CD14-positive monocyte (primary cell): Measurements from ENCODE around the gene TNN. TPM values are rescaled to one million over a fixed set of nuclear protein-coding genes. Genes with fewer than 3 reads are reported as not detected.

Experiments used
- DNase-seq, 3 donors: peaks; one replicate each; pipeline ENCODE4 v3.0.0-alpha.2; 2011 to 2022
- H2AFZ ChIP-seq: 2 replicates; pipeline ENCODE4 v1.6.0; 2012; ENCODE audit warnings: mild to moderate bottlenecking, low read depth, low read length, inconsistent platforms; ENCODE audit not compliant: insufficient read depth, poor library complexity, severe bottlenecking
- H3K27ac ChIP-seq, 2 donors: 1 replicate in 1 of 2; 2 replicates in 1 of 2; pipeline ENCODE4 v1.5.1; 2012 to 2013; ENCODE audit warnings: low read length in 2 of 2, control low read depth in 1 of 2, inconsistent platforms in 1 of 2, low read depth in 1 of 2, mild to moderate bottlenecking in 1 of 2
- H3K27me3 ChIP-seq, 2 donors: one replicate each; pipeline versions ENCODE4 v1.6.0 to v1.6.1; 2011 to 2013; ENCODE audit warnings: low read length in 2 of 2; ENCODE audit not compliant: control insufficient read depth in 2 of 2, insufficient read depth in 2 of 2
- H3K36me3 ChIP-seq, 2 donors: replicated peaks in 1 of 2; 1 replicate in 1 of 2; 2 replicates in 1 of 2; pipeline versions ENCODE4 v1.5.1 to v1.6.1; 2012 to 2013; ENCODE audit warnings: low read length in 2 of 2, control low read depth in 1 of 2, inconsistent platforms in 1 of 2, mild to moderate bottlenecking in 1 of 2; ENCODE audit not compliant: insufficient read depth in 2 of 2, control insufficient read depth in 1 of 2
- H3K4me1 ChIP-seq, 2 donors: 1 replicate in 1 of 2; 2 replicates in 1 of 2; pipeline versions ENCODE4 v1.5.1 to v1.6.1; 2012 to 2013; ENCODE audit warnings: low read length in 2 of 2, control low read depth in 1 of 2, inconsistent platforms in 1 of 2, mild to moderate bottlenecking in 1 of 2, moderate library complexity in 1 of 2; ENCODE audit not compliant: insufficient read depth in 2 of 2, control insufficient read depth in 1 of 2
- H3K4me2 ChIP-seq: replicated peaks from 2 replicates; pipeline ENCODE3; 2012; ENCODE audit warnings: low read length, moderate library complexity, mild to moderate bottlenecking; ENCODE audit not compliant: poor library complexity, severe bottlenecking; ENCODE audit errors: extremely low read depth
- H3K4me3 ChIP-seq, 3 experiments: fragments of 200-600 bp in 1 of 3; sonication (generic) in 1 of 3; replicated peaks in 1 of 3; 1 replicate in 2 of 3; 2 replicates in 1 of 3; pipeline ENCODE4 v1.5.1; 2011 to 2013; ENCODE audit warnings: low read length in 3 of 3, mild to moderate bottlenecking in 3 of 3, control low read depth in 2 of 3, low read depth in 2 of 3, inconsistent platforms in 1 of 3, moderate library complexity in 1 of 3
- H3K79me2 ChIP-seq: 2 replicates; pipeline ENCODE4 v1.6.0; 2012; ENCODE audit warnings: mild to moderate bottlenecking, control low read depth, inconsistent platforms, low read length, moderate library complexity; ENCODE audit not compliant: insufficient read depth
- H3K9ac ChIP-seq: 2 replicates; pipeline ENCODE4 v1.6.0; 2017; ENCODE audit warnings: low read length, mild to moderate bottlenecking; ENCODE audit not compliant: insufficient read depth, poor library complexity, severe bottlenecking
- H3K9me3 ChIP-seq, 2 donors: replicated peaks in 1 of 2; 1 replicate in 1 of 2; 2 replicates in 1 of 2; pipeline versions ENCODE4 v1.5.1 to v1.6.1; 2012 to 2013; ENCODE audit warnings: low read length in 2 of 2, control low read depth in 1 of 2; ENCODE audit not compliant: control insufficient read depth in 1 of 2, insufficient read depth in 1 of 2
- H4K20me1 ChIP-seq: 2 replicates; pipeline ENCODE4 v1.6.0; 2012; ENCODE audit warnings: mild to moderate bottlenecking, low read length, control low read depth, moderate library complexity; ENCODE audit not compliant: insufficient read depth
- H3K27ac Mint-ChIP-seq, 7 donors: one replicate each; pipeline ENCODE4 v1.8.0; 2020; ENCODE audit warnings: mild to moderate bottlenecking in 7 of 7, mixed read lengths in 7 of 7, moderate library complexity in 6 of 7, inconsistent platforms in 2 of 7
- H3K27me3 Mint-ChIP-seq, 3 donors: one replicate each; pipeline ENCODE4 v1.8.0; 2021 to 2022; ENCODE audit warnings: low read depth in 3 of 3, mild to moderate bottlenecking in 3 of 3, mixed read lengths in 3 of 3, moderate library complexity in 3 of 3, inconsistent platforms in 1 of 3
- H3K36me3 Mint-ChIP-seq, 2 donors: one replicate each; pipeline ENCODE4 v1.8.0; 2020; ENCODE audit warnings: mixed read lengths in 2 of 2, inconsistent platforms in 1 of 2, mild to moderate bottlenecking in 1 of 2
- H3K4me1 Mint-ChIP-seq: one replicate; pipeline ENCODE4 v1.8.0; 2020; ENCODE audit warnings: mild to moderate bottlenecking, mixed read lengths
- H3K4me3 Mint-ChIP-seq, 2 donors: one replicate each; pipeline ENCODE4 v1.8.0; 2020; ENCODE audit warnings: mild to moderate bottlenecking in 2 of 2, mixed read lengths in 2 of 2, moderate library complexity in 1 of 2
- H3K9me3 Mint-ChIP-seq, 7 donors: one replicate each; pipeline ENCODE4 v1.8.0; 2020 to 2022; ENCODE audit warnings: mixed read lengths in 7 of 7, mild to moderate bottlenecking in 6 of 7, moderate library complexity in 6 of 7, inconsistent platforms in 2 of 7
- WGBS: methylation state at CpG from one replicate; pipeline ENCODE4 v1.1.5; 2013; ENCODE audit warnings: missing lambda C conversion rate; ENCODE audit not compliant: insufficient coverage; 5-methylcytosine and 5-hydroxymethylcytosine counted together
- intact Hi-C, 2 donors: fragments of 100-400 bp; cut with micrococcal nuclease; formaldehyde crosslinking; loops; one replicate each; pipeline versions ENCODE4 v1.15.0 to v1.15.1; 2023
- polyA plus RNA-seq, 3 donors: library from polyadenylated mRNA; depleted of rRNA in 1 of 3; unstranded in 2 of 3; stranded (reverse) in 1 of 3; fragments of 300-500 nt in 2 of 3; fragments of >200 nt in 1 of 3; fragmentation: Illumina TruSeq in 2 of 3; gene quantifications; 1 replicate in 2 of 3; 2 replicates in 1 of 3; pipeline ENCODE4 v1.2.3, GENCODE V29; 2012 to 2021
- TF ChIP-seq, protein P1 (sequence below): fragments of 200-600 bp; IDR thresholded peaks from one replicate; pipeline ENCODE4 v1.8.0; 2022; ENCODE audit warnings: antibody characterized with exemption, mild to moderate bottlenecking

The TNN gene
- polyA plus RNA-seq, 3 donors, result not detected

DNA sequence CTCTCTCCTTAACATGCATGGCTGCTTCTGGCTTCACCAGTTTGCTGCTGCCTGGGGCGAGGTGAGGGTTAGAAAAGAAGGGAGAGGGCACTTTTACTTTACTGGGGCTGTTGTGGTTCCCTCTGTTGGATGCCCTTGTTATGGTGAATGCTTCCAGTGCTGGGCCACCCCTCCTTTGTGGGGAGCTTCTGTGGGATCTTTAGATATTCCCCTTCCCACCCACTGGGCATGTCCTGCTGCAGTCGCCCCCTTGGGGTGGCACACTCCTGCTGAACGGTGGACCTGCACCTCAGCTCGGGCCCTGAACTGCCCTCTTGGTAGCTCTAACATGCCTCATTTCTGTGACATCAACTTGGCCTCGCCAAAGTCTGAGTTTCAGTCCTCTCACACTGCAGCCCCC lies 6.0 kb downstream of the TNN start:
- TF ChIP-seq, protein P1, sequence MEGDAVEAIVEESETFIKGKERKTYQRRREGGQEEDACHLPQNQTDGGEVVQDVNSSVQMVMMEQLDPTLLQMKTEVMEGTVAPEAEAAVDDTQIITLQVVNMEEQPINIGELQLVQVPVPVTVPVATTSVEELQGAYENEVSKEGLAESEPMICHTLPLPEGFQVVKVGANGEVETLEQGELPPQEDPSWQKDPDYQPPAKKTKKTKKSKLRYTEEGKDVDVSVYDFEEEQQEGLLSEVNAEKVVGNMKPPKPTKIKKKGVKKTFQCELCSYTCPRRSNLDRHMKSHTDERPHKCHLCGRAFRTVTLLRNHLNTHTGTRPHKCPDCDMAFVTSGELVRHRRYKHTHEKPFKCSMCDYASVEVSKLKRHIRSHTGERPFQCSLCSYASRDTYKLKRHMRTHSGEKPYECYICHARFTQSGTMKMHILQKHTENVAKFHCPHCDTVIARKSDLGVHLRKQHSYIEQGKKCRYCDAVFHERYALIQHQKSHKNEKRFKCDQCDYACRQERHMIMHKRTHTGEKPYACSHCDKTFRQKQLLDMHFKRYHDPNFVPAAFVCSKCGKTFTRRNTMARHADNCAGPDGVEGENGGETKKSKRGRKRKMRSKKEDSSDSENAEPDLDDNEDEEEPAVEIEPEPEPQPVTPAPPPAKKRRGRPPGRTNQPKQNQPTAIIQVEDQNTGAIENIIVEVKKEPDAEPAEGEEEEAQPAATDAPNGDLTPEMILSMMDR, result peak; percentile 10
- no peaks in the 10 kb centered on the region for H4K20me1 ChIP-seq
- no peaks in the 10 kb centered on the region for H3K36me3 ChIP-seq
- Mint-ChIP-seq H3K27ac (peak overlapping the region in 3 of 7 donors; percentile 10 to 75 (median 65)), H3K27me3 (peaks cover 0 to 3% (median 2%) of the 10 kb centered on the region in 3 donors), H3K36me3 (no peaks in the 10 kb centered on the region), H3K4me1 (peaks cover 51% of the 10 kb centered on the region), H3K9me3 (no peaks in the 10 kb centered on the region), H3K4me3 (peak overlapping the region in 1 of 2 donors; percentile 90)
- intact Hi-C loops, result no loop called here
- H2AFZ ChIP-seq, result peak overlapping the region; percentile 25
- H3K79me2 ChIP-seq, result no peaks in the 10 kb centered on the region
- DNase-seq, result no peak
- H3K4me3 ChIP-seq, result peak overlapping the region in 1 of 3 experiments; percentile 58
- no peaks in the 10 kb centered on the region for H3K27me3 ChIP-seq
- H3K9ac ChIP-seq, result no peak overlapping the region
- H3K4me2 ChIP-seq, result peak overlapping the region; percentile 61
- H3K9me3 ChIP-seq, result no peaks in the 10 kb centered on the region
- peaks cover 28 to 32% of the 10 kb centered on the region in 2 donors for H3K4me1 ChIP-seq
- 70% methylated on average over 4 of the region's 5 CpGs for WGBS
- H3K27ac ChIP-seq, result no peak overlapping the region

DNA sequence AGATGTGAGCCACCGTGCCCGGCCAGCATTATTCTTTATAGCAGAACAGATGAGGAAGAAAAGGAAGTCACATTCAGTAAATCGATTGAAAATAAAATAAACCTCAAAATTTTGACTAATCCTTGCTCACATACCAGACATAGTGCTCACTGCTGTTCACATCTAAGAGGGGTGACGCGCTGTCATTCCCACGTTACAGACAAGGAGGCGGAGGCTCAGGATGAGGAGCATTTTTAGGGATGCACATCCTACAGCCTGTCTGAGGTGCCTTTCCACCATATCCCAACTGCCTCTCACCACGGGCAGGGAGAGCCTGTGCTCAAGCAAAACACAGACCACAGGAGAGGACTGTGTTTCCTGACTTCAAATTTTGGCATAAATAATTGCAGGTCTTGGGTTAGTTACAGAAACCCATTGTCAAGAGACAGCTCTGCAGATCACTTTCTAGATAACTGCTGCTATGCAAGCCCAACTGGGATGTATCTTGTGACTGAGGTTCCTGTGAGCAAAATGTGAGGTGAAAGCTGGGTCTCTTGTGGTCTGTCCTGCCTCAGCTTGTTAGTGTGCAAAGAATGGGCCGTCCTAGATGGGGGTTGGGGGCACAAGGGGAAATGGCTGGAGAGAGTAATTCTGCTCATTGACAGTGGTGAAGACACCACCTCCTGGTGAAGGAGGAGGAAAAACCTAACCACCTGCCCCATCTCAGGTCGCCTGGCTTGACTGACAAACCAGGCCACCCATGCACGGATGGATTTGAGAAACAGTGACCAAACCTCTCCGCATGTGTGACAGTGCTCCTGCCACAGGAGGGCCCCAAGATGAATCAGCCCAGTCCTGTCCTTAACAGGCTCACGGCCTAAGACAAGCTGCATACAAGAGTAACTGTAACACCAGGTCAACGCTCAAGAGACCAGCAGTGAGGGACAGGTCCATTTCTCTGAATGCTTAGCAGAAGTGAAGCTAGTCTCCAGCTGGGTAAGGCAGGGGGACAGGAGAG lies 8.2 kb downstream of the TNN start:
- Mint-ChIP-seq H3K9me3 (peaks cover 0 to 1% (median 0%) of the 10 kb centered on the region in 7 donors), H3K36me3 (no peaks in the 10 kb centered on the region), H3K27me3 (peaks cover 2 to 3% (median 2%) of the 10 kb centered on the region in 3 donors), H3K4me1 (peaks cover 46% of the 10 kb centered on the region), H3K4me3 (no peak overlapping the region), H3K27ac (peak overlapping the region in 1 of 7 donors; percentile 64)
- no peak overlapping the region for H3K4me3 ChIP-seq
- WGBS, result 34% methylated on average over 5 of the region's 14 CpGs
- intact Hi-C loops, result no loop called here
- no peaks in the 10 kb centered on the region for H3K79me2 ChIP-seq
- DNase-seq, result no peak
- no peak overlapping the region for H3K4me2 ChIP-seq
- TF ChIP-seq, protein P1, result no peak
- H3K36me3 ChIP-seq, result no peaks in the 10 kb centered on the region
- no peak overlapping the region for H3K27ac ChIP-seq
- H3K27me3 ChIP-seq, result no peaks in the 10 kb centered on the region
- peaks cover 28 to 32% of the 10 kb centered on the region in 2 donors for H3K4me1 ChIP-seq
- no peaks in the 10 kb centered on the region for H3K9me3 ChIP-seq
- no peaks in the 10 kb centered on the region for H4K20me1 ChIP-seq
- H3K9ac ChIP-seq, result no peak overlapping the region
- peak overlapping the region; percentile 49 for H2AFZ ChIP-seq
